H9 (cell line): ENCODE results near the gene ACER3. TPM values are rescaled to one million over a fixed set of nuclear protein-coding genes. Genes with fewer than 3 reads are reported as not detected.

Experiments used
- DNase-seq: peaks from one replicate; pipeline ENCODE4 v3.0.0-alpha.2; 2017
- H2AFZ ChIP-seq: one replicate; pipeline ENCODE4 v1.6.1; 2013; ENCODE audit warnings: mild to moderate bottlenecking, low read length, control low read depth, moderate library complexity
- H2AK5ac ChIP-seq: 2 replicates; pipeline ENCODE4 v1.6.1; 2013; ENCODE audit warnings: low read length, control low read depth, mixed read lengths; ENCODE audit not compliant: insufficient read length
- H2BK120ac ChIP-seq: one replicate; pipeline ENCODE4 v1.6.1; 2013; ENCODE audit warnings: low read depth, mild to moderate bottlenecking, low read length, control low read depth, inconsistent platforms; ENCODE audit not compliant: poor library complexity, severe bottlenecking
- H2BK12ac ChIP-seq: 2 replicates; pipeline ENCODE4 v1.6.1; 2013; ENCODE audit warnings: low read length, control low read depth, mixed read lengths, low read depth; ENCODE audit not compliant: insufficient read length
- H2BK15ac ChIP-seq: 2 replicates; pipeline ENCODE4 v1.6.1; 2013; ENCODE audit warnings: low read depth, low read length, control low read depth
- H2BK20ac ChIP-seq: one replicate; pipeline ENCODE4 v1.6.1; 2013; ENCODE audit warnings: low read depth, mild to moderate bottlenecking, low read length, control low read depth, inconsistent platforms; ENCODE audit not compliant: poor library complexity, severe bottlenecking
- H2BK5ac ChIP-seq: 2 replicates; pipeline ENCODE4 v1.6.1; 2013; ENCODE audit warnings: low read length, control low read depth, mixed read lengths; ENCODE audit not compliant: insufficient read length
- H3K14ac ChIP-seq: 2 replicates; pipeline ENCODE4 v1.6.1; 2013; ENCODE audit warnings: low read length, control low read depth; ENCODE audit not compliant: insufficient read depth
- H3K18ac ChIP-seq: 2 replicates; pipeline ENCODE4 v1.6.1; 2013; ENCODE audit warnings: low read depth, mild to moderate bottlenecking, mixed read lengths, low read length, control low read depth; ENCODE audit not compliant: insufficient read length
- H3K23ac ChIP-seq: 2 replicates; pipeline ENCODE4 v1.6.1; 2013; ENCODE audit warnings: low read length, control low read depth, mixed read lengths, low read depth; ENCODE audit not compliant: insufficient read length
- H3K23me2 ChIP-seq: 2 replicates; pipeline ENCODE4 v1.6.1; 2013; ENCODE audit warnings: low read depth, mild to moderate bottlenecking, mixed read lengths, low read length, control low read depth; ENCODE audit not compliant: insufficient read length, poor library complexity, severe bottlenecking
- H3K27ac ChIP-seq: 2 replicates; pipeline ENCODE4 v1.5.1; 2013; ENCODE audit warnings: low read length, control low read depth, mixed read lengths, low read depth; ENCODE audit not compliant: insufficient read length
- H3K27me3 ChIP-seq: 2 replicates; pipeline ENCODE4 v1.6.1; 2013; ENCODE audit warnings: low read length, control low read depth, inconsistent platforms; ENCODE audit not compliant: insufficient read depth
- H3K4ac ChIP-seq: 2 replicates; pipeline ENCODE4 v1.6.1; 2013; ENCODE audit warnings: low read depth, mild to moderate bottlenecking, control low read depth, inconsistent platforms, low read length, moderate library complexity
- H3K4me1 ChIP-seq: 2 replicates; pipeline ENCODE4 v1.6.1; 2013; ENCODE audit warnings: low read length, control low read depth, inconsistent platforms; ENCODE audit not compliant: insufficient read depth
- H3K4me2 ChIP-seq: 2 replicates; pipeline ENCODE4 v1.6.1; 2013; ENCODE audit warnings: low read length, control low read depth, mixed read lengths; ENCODE audit not compliant: insufficient read length, insufficient read depth
- H3K56ac ChIP-seq: 2 replicates; pipeline ENCODE4 v1.6.1; 2013; ENCODE audit warnings: low read depth, mild to moderate bottlenecking, mixed read lengths, low read length, control low read depth; ENCODE audit not compliant: insufficient read length
- H3K79me1 ChIP-seq: 2 replicates; pipeline ENCODE4 v1.6.1; 2013; ENCODE audit warnings: low read depth, mild to moderate bottlenecking, moderate library complexity, low read length, control low read depth, inconsistent platforms; ENCODE audit not compliant: insufficient read depth, poor library complexity, severe bottlenecking
- H3K79me2 ChIP-seq: 2 replicates; pipeline ENCODE4 v1.6.1; 2013; ENCODE audit warnings: low read length, control low read depth, inconsistent platforms; ENCODE audit not compliant: insufficient read depth
- H3K9ac ChIP-seq: 2 replicates; pipeline ENCODE4 v1.6.1; 2013; ENCODE audit warnings: low read length, control low read depth, mixed read lengths; ENCODE audit not compliant: insufficient read length; ENCODE audit errors: extremely low read depth
- H3K9me3 ChIP-seq: one replicate; pipeline ENCODE4 v1.6.1; 2013; ENCODE audit warnings: low read depth, low read length, inconsistent platforms; ENCODE audit not compliant: control insufficient read depth
- H3T11ph ChIP-seq: one replicate; pipeline ENCODE4 v1.6.1; 2013; ENCODE audit warnings: mild to moderate bottlenecking, low read length, control low read depth, inconsistent platforms
- H4K20me1 ChIP-seq: one replicate; pipeline ENCODE4 v1.6.1; 2013; ENCODE audit not compliant: control insufficient read depth, insufficient read length, insufficient read depth
- H4K5ac ChIP-seq: 2 replicates; pipeline ENCODE4 v1.6.1; 2013; ENCODE audit warnings: low read depth, mild to moderate bottlenecking, mixed read lengths, low read length, control low read depth; ENCODE audit not compliant: insufficient read length
- H4K8ac ChIP-seq: replicated peaks from 2 replicates; pipeline ENCODE4 v1.6.1; 2013; ENCODE audit warnings: low read length, control low read depth, mixed read lengths, low read depth; ENCODE audit not compliant: insufficient read length
- H4K91ac ChIP-seq: 2 replicates; pipeline ENCODE4 v1.6.1; 2013; ENCODE audit warnings: low read depth, mild to moderate bottlenecking, moderate library complexity, mixed read lengths, low read length, control low read depth; ENCODE audit not compliant: insufficient read length
- H3K27ac Mint-ChIP-seq, 3 experiments: 2 replicates in 2 of 3; 3 replicates in 1 of 3; pipeline ENCODE4 v1.8.0; 2020 to 2021; ENCODE audit warnings: mixed read lengths in 3 of 3, mild to moderate bottlenecking in 1 of 3, moderate library complexity in 1 of 3
- H3K27me3 Mint-ChIP-seq: 2 replicates; pipeline ENCODE4 v1.8.0; 2021; ENCODE audit warnings: low read depth, mild to moderate bottlenecking, moderate library complexity, mixed read lengths
- H3K36me3 Mint-ChIP-seq, 3 experiments: 2 replicates in 2 of 3; 3 replicates in 1 of 3; pipeline ENCODE4 v1.8.0; 2020 to 2021; ENCODE audit warnings: low read depth in 3 of 3, mixed read lengths in 3 of 3; ENCODE audit not compliant: insufficient read depth in 1 of 3
- H3K4me1 Mint-ChIP-seq, 2 experiments: 2 replicates each; pipeline ENCODE4 v1.8.0; 2020; ENCODE audit warnings: mixed read lengths in 2 of 2
- H3K4me3 Mint-ChIP-seq, 2 experiments: 2 replicates in 1 of 2; 3 replicates in 1 of 2; pipeline ENCODE4 v1.8.0; 2020 to 2021; ENCODE audit warnings: mild to moderate bottlenecking in 2 of 2, mixed read lengths in 2 of 2, moderate library complexity in 1 of 2
- H3K9me3 Mint-ChIP-seq, 2 experiments: 2 replicates in 1 of 2; 3 replicates in 1 of 2; pipeline ENCODE4 v1.8.0; 2020; ENCODE audit warnings: mild to moderate bottlenecking in 2 of 2, mixed read lengths in 2 of 2, moderate library complexity in 1 of 2
- CTCF ChIP-seq: fragments of 200-600 bp; sonication (generic); conservative IDR thresholded peaks from 3 replicates; pipeline ENCODE4 v1.8.0; 2021; ENCODE audit warnings: antibody characterized with exemption, mild to moderate bottlenecking
- WGBS: extraction: QIAGEN DNeasy Blood & Tissue Kit; methylation state at CpG from one replicate; pipeline ENCODE4 v1.1.7; 2013; ENCODE audit warnings: missing lambda C conversion rate, low lambda C conversion rate, mixed read lengths; ENCODE audit not compliant: insufficient read length; ENCODE audit errors: extremely low coverage; 5-methylcytosine and 5-hydroxymethylcytosine counted together
- total RNA-seq: library from RNA; stranded (reverse); gene quantifications from 2 replicates; pipeline ENCODE4 v1.2.1, GENCODE V29; 2021

Gene ACER3
- total RNA-seq, 1 experiment from 2014 or later, result 14.7 TPM

- no peak overlapping the region for H4K5ac ChIP-seq
- no peak for DNase-seq
- H3K4me1 Mint-ChIP-seq, result peaks cover 3 to 4% of the 10 kb centered on the region in 2 experiments; a peak in 3 of 4 replicates
- H3K4me3 Mint-ChIP-seq, result no peak overlapping the region
- no peak overlapping the region for H2AFZ ChIP-seq
- H4K20me1 ChIP-seq, result no peaks in the 10 kb centered on the region
- H2BK15ac ChIP-seq, result no peak overlapping the region
- no peak overlapping the region for H3K4me2 ChIP-seq
- no peaks in the 10 kb centered on the region for H3K79me2 ChIP-seq
- no peak overlapping the region for H3K27ac Mint-ChIP-seq
- no peak overlapping the region for H4K8ac ChIP-seq
- no CpG with 5 or more reads among the region's 1 CpG for WGBS
- no peaks in the 10 kb centered on the region for H3K9me3 Mint-ChIP-seq
- H3K9me3 ChIP-seq, result no peaks in the 10 kb centered on the region
- TF ChIP-seq CTCF, result no peak
- no peak overlapping the region for H2BK120ac ChIP-seq
- H3T11ph ChIP-seq, result no peak overlapping the region
- H3K18ac ChIP-seq, result no peak overlapping the region
- H3K27ac ChIP-seq, result no peak overlapping the region
- no peak overlapping the region for H3K4ac ChIP-seq
- no peak overlapping the region for H2AK5ac ChIP-seq
- no peak overlapping the region for H2BK20ac ChIP-seq
- no peaks in the 10 kb centered on the region for H3K27me3 Mint-ChIP-seq
- H2BK12ac ChIP-seq, result no peak overlapping the region
- H3K14ac ChIP-seq, result no peak overlapping the region
- no peak overlapping the region for H3K23ac ChIP-seq
- H2BK5ac ChIP-seq, result no peak overlapping the region
- no peaks in the 10 kb centered on the region for H3K4me1 ChIP-seq
- no peak overlapping the region for H4K91ac ChIP-seq
- no peak overlapping the region for H3K9ac ChIP-seq
- no peaks in the 10 kb centered on the region for H3K36me3 Mint-ChIP-seq
- H3K79me1 ChIP-seq, result no peaks in the 10 kb centered on the region
- H3K23me2 ChIP-seq, result no peaks in the 10 kb centered on the region
- no peak overlapping the region for H3K56ac ChIP-seq
- no peaks in the 10 kb centered on the region for H3K27me3 ChIP-seq
These were observed 31.6 kb downstream of the ACER3 start for GRCh38 chr11:76892306-76892705.
